WTC11 (cell line): ENCODE data around the gene MAP4K4.

Experiments
- ELF4 ChIP-seq: sonication (generic); formaldehyde crosslinking; IDR thresholded peaks from 2 replicates; pipeline ENCODE4 v1.8.1; 2022; ENCODE audit warnings: low read depth, mild to moderate bottlenecking, moderate library complexity, missing genetic modification reagents
- FOXJ3 ChIP-seq: sonication (generic); formaldehyde crosslinking; IDR thresholded peaks from 2 replicates; pipeline ENCODE4 v1.9.0; 2021; ENCODE audit warnings: missing genetic modification reagents, mild to moderate bottlenecking, borderline replicate concordance
- NR1H2 ChIP-seq: sonication (generic); formaldehyde crosslinking; IDR thresholded peaks from 2 replicates; pipeline ENCODE4 v1.9.0; 2021; ENCODE audit warnings: mild to moderate bottlenecking, moderate library complexity, missing genetic modification reagents
- NR2C2 ChIP-seq: sonication (generic); formaldehyde crosslinking; IDR thresholded peaks from 2 replicates; pipeline ENCODE4 v1.8.0; 2022; ENCODE audit warnings: mild to moderate bottlenecking, missing genetic modification reagents
- RELA ChIP-seq: sonication (generic); formaldehyde crosslinking; IDR thresholded peaks from 2 replicates; pipeline ENCODE4 v1.8.1; 2022; ENCODE audit warnings: missing genetic modification reagents, mild to moderate bottlenecking, borderline replicate concordance
- SOX15 ChIP-seq: fragments of 250-450 bp; sonication (Bioruptor Pico); IDR thresholded peaks from 2 replicates; pipeline ENCODE4 v1.9.0; 2021; ENCODE audit warnings: mild to moderate bottlenecking
- TCF7 ChIP-seq: sonication (generic); formaldehyde crosslinking; IDR thresholded peaks from 2 replicates; pipeline ENCODE4 v1.8.0; 2022; ENCODE audit warnings: mild to moderate bottlenecking, low read depth, missing genetic modification reagents, moderate library complexity
- TF ChIP-seq, protein P1 (sequence below): sonication (generic); formaldehyde crosslinking; IDR thresholded peaks from 2 replicates; pipeline ENCODE4 v1.8.1; 2023; ENCODE audit warnings: mild to moderate bottlenecking, missing genetic modification reagents, moderate library complexity
- TF ChIP-seq, protein P2 (sequence below): sonication (generic); formaldehyde crosslinking; IDR thresholded peaks from 2 replicates; pipeline ENCODE4 v1.8.0; 2022; ENCODE audit warnings: mild to moderate bottlenecking, missing genetic modification reagents
- TF ChIP-seq, protein P3 (sequence below): fragments of 200-600 bp; IDR thresholded peaks from 2 replicates; pipeline ENCODE4 v1.8.0; 2022; ENCODE audit warnings: antibody characterized with exemption
- TF ChIP-seq, protein P4 (sequence below): sonication (generic); formaldehyde crosslinking; IDR thresholded peaks from 2 replicates; pipeline ENCODE4 v1.8.1; 2023; ENCODE audit warnings: mild to moderate bottlenecking, missing genetic modification reagents, moderate library complexity
- TF ChIP-seq, protein P5 (sequence below): sonication (generic); formaldehyde crosslinking; IDR thresholded peaks from 2 replicates; pipeline ENCODE4 v1.8.0; 2022; ENCODE audit warnings: mild to moderate bottlenecking, missing genetic modification reagents

DNA sequence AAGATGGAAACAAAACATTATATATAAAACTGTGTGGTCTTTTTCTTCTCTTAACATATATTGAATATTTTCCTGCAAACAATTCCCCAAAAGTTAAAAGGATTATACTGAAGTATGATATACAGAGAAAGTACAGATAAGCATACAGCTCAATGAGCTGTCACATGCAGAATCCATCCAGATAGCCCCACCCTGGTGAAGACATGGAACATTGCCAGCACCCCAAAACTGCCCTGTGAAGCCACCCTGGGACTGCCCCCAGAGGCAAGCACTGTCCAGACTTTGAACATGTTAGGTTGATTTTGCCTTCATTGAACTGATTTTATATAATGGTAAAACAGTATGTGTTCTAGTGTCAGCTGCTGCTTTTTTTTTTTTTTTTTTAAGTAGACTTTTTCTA lies 182.0 kb downstream of the MAP4K4 start:
- TF ChIP-seq TCF7 (CRISPR knock-in tag) (no peak), NR1H2 (CRISPR knock-in tag) (no peak), ELF4 (no peak), RELA (CRISPR knock-in tag) (no peak), NR2C2 (CRISPR knock-in tag) (no peak), SOX15 (CRISPR knock-in tag) (no peak), FOXJ3 (CRISPR knock-in tag) (no peak)
- TF ChIP-seq, protein P1, sequence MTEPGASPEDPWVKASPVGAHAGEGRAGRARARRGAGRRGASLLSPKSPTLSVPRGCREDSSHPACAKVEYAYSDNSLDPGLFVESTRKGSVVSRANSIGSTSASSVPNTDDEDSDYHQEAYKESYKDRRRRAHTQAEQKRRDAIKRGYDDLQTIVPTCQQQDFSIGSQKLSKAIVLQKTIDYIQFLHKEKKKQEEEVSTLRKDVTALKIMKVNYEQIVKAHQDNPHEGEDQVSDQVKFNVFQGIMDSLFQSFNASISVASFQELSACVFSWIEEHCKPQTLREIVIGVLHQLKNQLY (CRISPR knock-in tag): no peak
- TF ChIP-seq, protein P2, sequence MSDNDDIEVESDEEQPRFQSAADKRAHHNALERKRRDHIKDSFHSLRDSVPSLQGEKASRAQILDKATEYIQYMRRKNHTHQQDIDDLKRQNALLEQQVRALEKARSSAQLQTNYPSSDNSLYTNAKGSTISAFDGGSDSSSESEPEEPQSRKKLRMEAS (CRISPR knock-in tag): no peak
- TF ChIP-seq, protein P3, sequence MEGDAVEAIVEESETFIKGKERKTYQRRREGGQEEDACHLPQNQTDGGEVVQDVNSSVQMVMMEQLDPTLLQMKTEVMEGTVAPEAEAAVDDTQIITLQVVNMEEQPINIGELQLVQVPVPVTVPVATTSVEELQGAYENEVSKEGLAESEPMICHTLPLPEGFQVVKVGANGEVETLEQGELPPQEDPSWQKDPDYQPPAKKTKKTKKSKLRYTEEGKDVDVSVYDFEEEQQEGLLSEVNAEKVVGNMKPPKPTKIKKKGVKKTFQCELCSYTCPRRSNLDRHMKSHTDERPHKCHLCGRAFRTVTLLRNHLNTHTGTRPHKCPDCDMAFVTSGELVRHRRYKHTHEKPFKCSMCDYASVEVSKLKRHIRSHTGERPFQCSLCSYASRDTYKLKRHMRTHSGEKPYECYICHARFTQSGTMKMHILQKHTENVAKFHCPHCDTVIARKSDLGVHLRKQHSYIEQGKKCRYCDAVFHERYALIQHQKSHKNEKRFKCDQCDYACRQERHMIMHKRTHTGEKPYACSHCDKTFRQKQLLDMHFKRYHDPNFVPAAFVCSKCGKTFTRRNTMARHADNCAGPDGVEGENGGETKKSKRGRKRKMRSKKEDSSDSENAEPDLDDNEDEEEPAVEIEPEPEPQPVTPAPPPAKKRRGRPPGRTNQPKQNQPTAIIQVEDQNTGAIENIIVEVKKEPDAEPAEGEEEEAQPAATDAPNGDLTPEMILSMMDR: no peak
- TF ChIP-seq, protein P4, sequence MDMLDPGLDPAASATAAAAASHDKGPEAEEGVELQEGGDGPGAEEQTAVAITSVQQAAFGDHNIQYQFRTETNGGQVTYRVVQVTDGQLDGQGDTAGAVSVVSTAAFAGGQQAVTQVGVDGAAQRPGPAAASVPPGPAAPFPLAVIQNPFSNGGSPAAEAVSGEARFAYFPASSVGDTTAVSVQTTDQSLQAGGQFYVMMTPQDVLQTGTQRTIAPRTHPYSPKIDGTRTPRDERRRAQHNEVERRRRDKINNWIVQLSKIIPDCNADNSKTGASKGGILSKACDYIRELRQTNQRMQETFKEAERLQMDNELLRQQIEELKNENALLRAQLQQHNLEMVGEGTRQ (CRISPR knock-in tag): no peak
- TF ChIP-seq, protein P5, sequence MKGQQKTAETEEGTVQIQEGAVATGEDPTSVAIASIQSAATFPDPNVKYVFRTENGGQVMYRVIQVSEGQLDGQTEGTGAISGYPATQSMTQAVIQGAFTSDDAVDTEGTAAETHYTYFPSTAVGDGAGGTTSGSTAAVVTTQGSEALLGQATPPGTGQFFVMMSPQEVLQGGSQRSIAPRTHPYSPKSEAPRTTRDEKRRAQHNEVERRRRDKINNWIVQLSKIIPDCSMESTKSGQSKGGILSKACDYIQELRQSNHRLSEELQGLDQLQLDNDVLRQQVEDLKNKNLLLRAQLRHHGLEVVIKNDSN (CRISPR knock-in tag): no peak
